Osteoblast (primary cell): ENCODE results near the gene KRT15. TPM values are rescaled to one million over a fixed set of nuclear protein-coding genes. Genes with fewer than 3 reads are reported as not detected.

Experiments used
- DNase-seq: peaks from one replicate; pipeline ENCODE4 v3.0.0; 2011; ENCODE audit warnings: low spot score, mixed read lengths; ENCODE audit not compliant: insufficient read length; ENCODE audit errors: missing footprints
- H2AFZ ChIP-seq: 2 replicates; pipeline ENCODE4 v1.6.0; 2011; ENCODE audit warnings: mild to moderate bottlenecking, low read length
- H3K27ac ChIP-seq: 2 replicates; pipeline ENCODE4 v1.5.1; 2011; ENCODE audit warnings: mild to moderate bottlenecking, low read depth, low read length, moderate library complexity
- H3K27me3 ChIP-seq: 2 replicates; pipeline ENCODE4 v1.6.0; 2012; ENCODE audit warnings: mild to moderate bottlenecking, control low read depth, inconsistent platforms, low read length, moderate library complexity; ENCODE audit not compliant: insufficient read depth
- H3K36me3 ChIP-seq: 2 replicates; pipeline ENCODE4 v1.5.1; 2011; ENCODE audit warnings: mild to moderate bottlenecking, low read length, control low read depth, moderate library complexity; ENCODE audit not compliant: insufficient read depth
- H3K4me1 ChIP-seq: 2 replicates; pipeline ENCODE4 v1.5.1; 2011; ENCODE audit warnings: mild to moderate bottlenecking, low read length, control low read depth, moderate library complexity; ENCODE audit not compliant: insufficient read depth
- H3K4me2 ChIP-seq: 2 replicates; pipeline ENCODE4 v1.6.0; 2011; ENCODE audit warnings: mild to moderate bottlenecking, low read length; ENCODE audit not compliant: insufficient read depth
- H3K4me3 ChIP-seq: fragments of 200-600 bp; sonication (generic); 3 replicates; pipeline ENCODE4 v1.5.1; 2012; ENCODE audit warnings: mild to moderate bottlenecking, low read length, inconsistent platforms; ENCODE audit not compliant: insufficient read depth
- H3K79me2 ChIP-seq: 2 replicates; pipeline ENCODE4 v1.6.0; 2012; ENCODE audit warnings: mild to moderate bottlenecking, low read length, control low read depth, inconsistent platforms; ENCODE audit not compliant: insufficient read depth
- H3K9me3 ChIP-seq: 2 replicates; pipeline ENCODE4 v1.5.1; 2011; ENCODE audit warnings: low read depth, low read length, control low read depth
- H4K20me1 ChIP-seq: 2 replicates; pipeline ENCODE4 v1.6.0; 2012; ENCODE audit warnings: mild to moderate bottlenecking, low read length, control low read depth; ENCODE audit not compliant: insufficient read depth
- total RNA-seq: library from RNA; depleted of rRNA; stranded (reverse); fragments of >200 nt; gene quantifications from 2 replicates; pipeline ENCODE4 v1.2.3, GENCODE V29; 2012
- TF ChIP-seq, protein P1 (sequence below): IDR thresholded peaks from 2 replicates; pipeline ENCODE4 v1.5.1; 2011; ENCODE audit warnings: mild to moderate bottlenecking, low read depth, low read length, moderate library complexity; ENCODE audit errors: extremely low read depth

Gene KRT15
- 0.59 and 0.72 TPM in 2 replicates for total RNA-seq

DNA sequence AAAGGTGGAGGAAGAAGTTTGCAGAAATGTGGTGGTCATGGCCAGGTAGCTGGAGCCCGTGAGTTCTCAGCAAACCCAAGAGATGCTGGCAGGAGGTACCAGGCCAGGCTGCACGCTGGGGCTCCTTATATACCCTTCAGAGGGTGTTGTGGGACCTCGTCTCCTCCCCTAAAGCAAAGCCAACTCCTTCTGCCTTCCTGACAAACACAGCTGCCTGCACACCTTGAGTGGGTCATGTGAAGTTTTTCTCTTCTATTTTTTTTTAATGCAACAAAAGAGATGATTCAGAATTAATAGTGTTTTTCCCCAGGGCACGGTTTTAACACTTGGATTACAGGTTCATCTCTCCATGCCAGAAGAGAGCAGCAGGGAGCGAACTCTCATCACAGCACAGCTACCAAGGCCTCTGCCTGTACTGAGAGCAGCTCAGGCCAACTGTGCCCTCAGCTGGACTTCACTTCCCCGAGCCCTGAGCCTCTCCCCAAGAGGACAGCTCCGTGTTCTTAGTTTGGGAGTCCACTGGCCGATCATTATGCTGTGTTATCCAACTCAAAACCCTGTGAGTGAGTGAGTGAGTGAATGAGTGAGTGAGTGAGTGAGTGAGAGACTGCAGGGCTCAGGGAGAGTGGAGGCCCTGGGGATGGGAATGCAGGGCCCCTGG lies at the start of gene KRT15:
TSS of gene KRT15 (minus strand) at position 102 of the 661 bp plus-strand sequence. CDS start at position 39, 63 bp downstream.
- Histone ChIP-seq H4K20me1 (no peaks in the 10 kb centered on the region), H3K4me2 (no peak within 1 kb of the TSS), H3K27me3 (no peaks in the 10 kb centered on the region), H3K4me3 (no peak within 1 kb of the TSS), H3K27ac (no peak within 1 kb of the TSS), H3K4me1 (peaks cover 18% of the 10 kb centered on the region), H3K79me2 (no peaks in the 10 kb centered on the region), H2AFZ (peak within 1 kb of the TSS; percentile 63), H3K9me3 (no peaks in the 10 kb centered on the region), H3K36me3 (no peaks in the 10 kb centered on the region)
- TF ChIP-seq, protein P1, sequence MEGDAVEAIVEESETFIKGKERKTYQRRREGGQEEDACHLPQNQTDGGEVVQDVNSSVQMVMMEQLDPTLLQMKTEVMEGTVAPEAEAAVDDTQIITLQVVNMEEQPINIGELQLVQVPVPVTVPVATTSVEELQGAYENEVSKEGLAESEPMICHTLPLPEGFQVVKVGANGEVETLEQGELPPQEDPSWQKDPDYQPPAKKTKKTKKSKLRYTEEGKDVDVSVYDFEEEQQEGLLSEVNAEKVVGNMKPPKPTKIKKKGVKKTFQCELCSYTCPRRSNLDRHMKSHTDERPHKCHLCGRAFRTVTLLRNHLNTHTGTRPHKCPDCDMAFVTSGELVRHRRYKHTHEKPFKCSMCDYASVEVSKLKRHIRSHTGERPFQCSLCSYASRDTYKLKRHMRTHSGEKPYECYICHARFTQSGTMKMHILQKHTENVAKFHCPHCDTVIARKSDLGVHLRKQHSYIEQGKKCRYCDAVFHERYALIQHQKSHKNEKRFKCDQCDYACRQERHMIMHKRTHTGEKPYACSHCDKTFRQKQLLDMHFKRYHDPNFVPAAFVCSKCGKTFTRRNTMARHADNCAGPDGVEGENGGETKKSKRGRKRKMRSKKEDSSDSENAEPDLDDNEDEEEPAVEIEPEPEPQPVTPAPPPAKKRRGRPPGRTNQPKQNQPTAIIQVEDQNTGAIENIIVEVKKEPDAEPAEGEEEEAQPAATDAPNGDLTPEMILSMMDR: peak; percentile 12
- DNase-seq: peak; percentile 89

DNA sequence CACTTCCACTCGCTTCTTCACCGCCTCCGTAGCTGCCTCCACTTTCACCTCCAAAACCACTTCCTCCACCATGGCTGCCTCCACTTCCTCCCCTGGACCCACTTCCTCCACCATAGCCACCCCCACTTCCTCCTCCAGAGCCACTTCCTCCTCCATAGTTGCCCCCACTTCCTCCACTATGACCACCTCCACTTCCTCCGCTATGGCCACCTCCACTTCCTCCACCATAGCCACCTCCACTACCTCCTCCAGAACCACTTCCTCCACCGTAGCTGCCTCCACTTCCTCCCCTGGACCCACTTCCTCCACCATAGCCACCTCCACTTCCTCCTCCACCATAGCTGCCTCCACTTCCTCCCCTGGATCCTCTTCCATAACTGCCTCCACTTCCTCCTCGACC lies 48.6 kb upstream of the KRT15 start:
- Histone ChIP-seq H3K4me3 (no peak overlapping the region), H4K20me1 (no peaks in the 10 kb centered on the region), H3K9me3 (no peaks in the 10 kb centered on the region), H3K4me2 (no peak overlapping the region), H2AFZ (no peak overlapping the region), H3K27ac (no peak overlapping the region), H3K27me3 (peaks cover 58% of the 10 kb centered on the region), H3K79me2 (no peaks in the 10 kb centered on the region), H3K36me3 (no peaks in the 10 kb centered on the region), H3K4me1 (no peaks in the 10 kb centered on the region)
- no peak for DNase-seq
- TF ChIP-seq, protein P1: no peak

DNA sequence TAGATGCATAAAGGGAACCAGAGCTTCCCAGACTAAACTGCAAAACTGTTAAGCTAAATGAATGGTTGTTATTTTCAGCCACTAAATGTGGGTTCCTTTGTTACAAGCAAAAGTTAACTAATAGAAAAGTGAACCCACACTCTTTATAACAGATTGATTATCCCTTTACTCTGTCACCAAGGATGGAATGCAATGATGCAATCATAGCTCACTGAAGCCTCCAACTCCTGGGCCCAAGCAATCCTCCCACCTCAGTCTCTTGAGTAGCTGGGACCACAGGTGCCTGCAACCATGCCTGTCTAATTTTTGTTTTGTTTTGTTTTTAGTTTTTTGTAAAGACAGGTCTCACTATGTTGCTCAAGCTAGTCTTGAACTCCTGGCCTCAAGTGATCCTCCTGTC lies 46.6 kb upstream of the KRT15 start:
- Histone ChIP-seq H3K79me2 (no peaks in the 10 kb centered on the region), H3K4me2 (no peak overlapping the region), H3K4me1 (peaks cover under 1% of the 10 kb centered on the region), H3K4me3 (no peak overlapping the region), H3K9me3 (no peaks in the 10 kb centered on the region), H3K27ac (no peak overlapping the region), H2AFZ (no peak overlapping the region), H3K36me3 (no peaks in the 10 kb centered on the region), H4K20me1 (no peaks in the 10 kb centered on the region), H3K27me3 (peaks cover 52% of the 10 kb centered on the region)
- no peak for DNase-seq
- TF ChIP-seq, protein P1: no peak

DNA sequence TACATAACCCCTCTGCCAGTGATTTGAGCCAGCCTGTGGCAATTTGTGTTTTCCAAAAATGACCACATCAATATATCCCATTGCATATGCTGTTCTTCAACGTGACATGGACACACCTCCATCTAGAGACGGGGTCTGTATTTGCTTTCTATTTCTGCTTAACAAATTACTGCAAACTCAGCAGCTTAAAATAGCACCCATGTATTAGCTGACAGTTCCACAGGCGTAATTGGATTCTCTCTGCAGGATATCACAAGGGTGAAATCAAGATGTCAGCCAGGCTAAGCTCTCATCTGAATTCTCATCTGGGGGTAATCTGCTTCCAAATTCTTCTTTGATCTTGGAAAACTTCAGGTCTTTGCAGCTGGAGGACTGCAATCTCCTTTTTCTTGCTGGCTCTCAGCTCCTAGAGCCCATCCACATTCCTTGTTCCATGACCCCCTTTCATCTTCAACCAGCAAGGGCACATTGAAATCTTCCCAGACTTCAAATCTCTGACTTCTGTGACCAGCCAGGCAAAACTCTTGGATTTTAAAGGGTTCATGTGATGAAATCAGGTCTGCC lies 45.0 kb upstream of the KRT15 start:
- H3K9me3 ChIP-seq: no peaks in the 10 kb centered on the region
- no peak overlapping the region for H3K27ac ChIP-seq
- no peak overlapping the region for H2AFZ ChIP-seq
- H3K79me2 ChIP-seq: no peaks in the 10 kb centered on the region
- H3K27me3 ChIP-seq: peaks cover 44% of the 10 kb centered on the region
- no peak overlapping the region for H3K4me2 ChIP-seq
- no peak overlapping the region for H3K4me3 ChIP-seq
- no peaks in the 10 kb centered on the region for H3K36me3 ChIP-seq
- peaks cover 12% of the 10 kb centered on the region for H3K4me1 ChIP-seq
- DNase-seq: no peak
- TF ChIP-seq, protein P1: no peak
- no peaks in the 10 kb centered on the region for H4K20me1 ChIP-seq
